ENCODE data around the gene PTPRN2. TPM values are rescaled to one million over a fixed set of nuclear protein-coding genes. Genes with fewer than 3 reads are reported as not detected.

PTPRN2 gene
- total RNA-seq, 1 donor from 2014 or later = 32.2 TPM

DNA sequence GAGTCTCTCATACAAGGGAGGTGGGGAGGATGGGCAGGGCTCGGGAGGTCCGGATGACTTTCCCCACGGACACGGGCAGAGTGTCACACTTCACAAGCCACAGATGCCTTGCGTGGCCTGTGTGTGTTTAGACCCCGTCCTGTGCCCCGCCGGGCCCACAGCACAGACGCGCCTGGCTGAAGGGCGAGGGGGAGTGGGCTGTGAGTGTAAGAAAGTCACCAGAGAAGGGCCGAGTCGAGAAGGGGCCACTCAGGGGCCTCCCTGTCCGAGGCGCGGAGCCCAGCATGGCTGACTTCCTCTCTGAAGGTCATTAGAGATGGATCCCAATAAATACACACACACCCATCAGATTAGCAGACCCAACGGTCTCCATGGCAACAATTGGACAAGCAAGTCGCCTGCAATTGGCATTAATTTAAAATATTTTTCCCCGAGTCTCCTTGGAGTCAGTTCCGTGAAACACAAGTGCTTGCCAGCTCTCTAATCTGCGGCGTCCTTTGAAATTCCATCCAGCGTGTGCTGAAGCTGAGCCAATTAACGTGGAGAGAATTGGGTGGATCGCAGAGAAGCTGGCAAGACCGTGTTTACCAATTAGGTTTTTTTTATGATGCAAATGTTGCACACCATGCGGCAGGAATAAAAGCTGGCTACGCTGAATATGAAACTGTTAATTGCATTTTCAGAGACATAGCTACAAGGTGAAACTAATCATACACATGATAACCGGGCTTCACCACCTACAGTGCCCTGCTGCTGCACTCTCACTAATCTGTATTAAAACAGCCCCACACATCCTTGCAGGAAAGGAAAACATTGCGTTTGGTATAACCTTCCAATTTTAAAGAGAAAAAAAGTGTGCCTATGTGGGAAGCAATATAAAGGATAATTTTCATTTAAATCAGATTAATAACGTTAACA, 571.2 kb downstream of the PTPRN2 start:
- no peaks in the 10 kb centered on the region for H3K36me3 Mint-ChIP-seq (ENCODE audit: low read depth)
- H3K27me3 Mint-ChIP-seq (ENCODE audit: low read depth) = no peaks in the 10 kb centered on the region
- H3K4me1 Mint-ChIP-seq = peaks cover 4% of the 10 kb centered on the region
- no peak overlapping the region for H3K27ac Mint-ChIP-seq (ENCODE audit: unreplicated experiment)
- H3K9me3 Mint-ChIP-seq = no peaks in the 10 kb centered on the region
- DNase-seq (ENCODE audit: low read depth, low spot score) = no peak
- TF ChIP-seq, protein P1, sequence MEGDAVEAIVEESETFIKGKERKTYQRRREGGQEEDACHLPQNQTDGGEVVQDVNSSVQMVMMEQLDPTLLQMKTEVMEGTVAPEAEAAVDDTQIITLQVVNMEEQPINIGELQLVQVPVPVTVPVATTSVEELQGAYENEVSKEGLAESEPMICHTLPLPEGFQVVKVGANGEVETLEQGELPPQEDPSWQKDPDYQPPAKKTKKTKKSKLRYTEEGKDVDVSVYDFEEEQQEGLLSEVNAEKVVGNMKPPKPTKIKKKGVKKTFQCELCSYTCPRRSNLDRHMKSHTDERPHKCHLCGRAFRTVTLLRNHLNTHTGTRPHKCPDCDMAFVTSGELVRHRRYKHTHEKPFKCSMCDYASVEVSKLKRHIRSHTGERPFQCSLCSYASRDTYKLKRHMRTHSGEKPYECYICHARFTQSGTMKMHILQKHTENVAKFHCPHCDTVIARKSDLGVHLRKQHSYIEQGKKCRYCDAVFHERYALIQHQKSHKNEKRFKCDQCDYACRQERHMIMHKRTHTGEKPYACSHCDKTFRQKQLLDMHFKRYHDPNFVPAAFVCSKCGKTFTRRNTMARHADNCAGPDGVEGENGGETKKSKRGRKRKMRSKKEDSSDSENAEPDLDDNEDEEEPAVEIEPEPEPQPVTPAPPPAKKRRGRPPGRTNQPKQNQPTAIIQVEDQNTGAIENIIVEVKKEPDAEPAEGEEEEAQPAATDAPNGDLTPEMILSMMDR (conservative IDR thresholded peaks at IDR 0.05) = no peak
- H3K4me3 Mint-ChIP-seq = no peak overlapping the region

DNA sequence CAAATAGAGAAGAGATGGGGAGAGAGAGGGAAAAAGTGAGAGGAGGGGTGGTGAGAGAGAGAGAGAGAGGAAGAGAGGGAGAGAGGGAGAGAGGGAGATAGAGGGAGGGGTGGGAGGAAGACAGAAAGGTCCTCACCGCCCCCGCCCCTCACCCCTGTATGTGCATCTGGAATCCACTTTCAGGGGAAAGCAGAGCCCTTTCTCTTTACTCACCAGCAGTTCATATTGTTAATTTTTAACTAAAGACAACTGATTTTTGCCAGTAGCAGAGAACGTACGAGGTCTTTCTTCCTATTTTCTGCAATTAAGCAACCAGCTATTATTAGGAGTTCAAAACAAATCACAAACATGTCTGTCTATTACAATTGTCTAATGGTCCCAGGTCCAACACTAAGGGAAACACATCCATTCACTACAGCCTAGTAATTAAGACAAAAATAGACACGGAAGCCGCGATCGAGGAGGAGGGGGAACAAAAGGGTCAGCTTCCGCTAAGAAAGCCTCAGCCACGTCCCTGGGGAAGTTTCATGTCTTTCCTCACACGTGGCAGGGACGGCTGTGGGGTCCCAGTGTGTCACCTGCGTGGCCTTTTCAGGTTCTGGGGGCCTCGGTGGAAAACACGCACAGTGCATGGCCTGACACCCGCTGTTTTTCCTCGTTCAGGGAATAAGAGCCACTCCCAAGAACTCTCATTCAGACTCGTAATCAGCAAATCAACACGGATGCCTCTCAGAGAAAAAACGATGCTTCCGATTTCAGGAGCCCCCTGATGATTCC, 572.0 kb downstream of the PTPRN2 start:
- Mint-ChIP-seq H3K27ac (ENCODE audit: unreplicated experiment) (no peak overlapping the region), H3K27me3 (ENCODE audit: low read depth) (no peaks in the 10 kb centered on the region), H3K9me3 (no peaks in the 10 kb centered on the region), H3K36me3 (ENCODE audit: low read depth) (no peaks in the 10 kb centered on the region), H3K4me3 (no peak overlapping the region), H3K4me1 (peaks cover 11% of the 10 kb centered on the region)
- TF ChIP-seq, protein P1 (conservative IDR thresholded peaks at IDR 0.05) = no peak
- DNase-seq (ENCODE audit: low read depth, low spot score) = no peak

DNA sequence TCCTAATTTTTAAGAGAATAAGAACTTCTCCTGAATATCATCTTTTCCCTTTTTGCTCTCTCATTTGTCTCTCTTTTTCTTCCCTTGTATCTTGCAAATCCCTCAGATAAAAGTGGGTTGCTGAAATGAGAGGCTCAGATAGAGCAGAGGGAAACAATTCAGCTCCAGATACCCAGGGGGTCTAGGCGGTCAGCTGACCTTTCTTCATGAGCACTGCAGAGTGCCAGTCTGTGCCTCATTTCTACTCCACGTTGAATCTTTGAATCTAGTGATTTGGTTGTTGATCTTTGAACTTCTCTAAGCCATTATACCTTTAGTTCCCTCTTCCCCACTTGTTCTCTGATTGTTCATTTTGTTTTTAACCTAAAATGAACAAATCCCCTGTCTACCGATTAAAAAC, 572.6 kb downstream of the PTPRN2 start:
- H3K27ac Mint-ChIP-seq (ENCODE audit: unreplicated experiment) = no peak overlapping the region
- TF ChIP-seq, protein P1 (conservative IDR thresholded peaks at IDR 0.05) = no peak
- DNase-seq (ENCODE audit: low read depth, low spot score) = no peak
- H3K4me1 Mint-ChIP-seq = peaks cover 11% of the 10 kb centered on the region
- no peak overlapping the region for H3K4me3 Mint-ChIP-seq
- no peaks in the 10 kb centered on the region for H3K36me3 Mint-ChIP-seq (ENCODE audit: low read depth)
- no peaks in the 10 kb centered on the region for H3K9me3 Mint-ChIP-seq
- H3K27me3 Mint-ChIP-seq (ENCODE audit: low read depth) = no peaks in the 10 kb centered on the region

DNA sequence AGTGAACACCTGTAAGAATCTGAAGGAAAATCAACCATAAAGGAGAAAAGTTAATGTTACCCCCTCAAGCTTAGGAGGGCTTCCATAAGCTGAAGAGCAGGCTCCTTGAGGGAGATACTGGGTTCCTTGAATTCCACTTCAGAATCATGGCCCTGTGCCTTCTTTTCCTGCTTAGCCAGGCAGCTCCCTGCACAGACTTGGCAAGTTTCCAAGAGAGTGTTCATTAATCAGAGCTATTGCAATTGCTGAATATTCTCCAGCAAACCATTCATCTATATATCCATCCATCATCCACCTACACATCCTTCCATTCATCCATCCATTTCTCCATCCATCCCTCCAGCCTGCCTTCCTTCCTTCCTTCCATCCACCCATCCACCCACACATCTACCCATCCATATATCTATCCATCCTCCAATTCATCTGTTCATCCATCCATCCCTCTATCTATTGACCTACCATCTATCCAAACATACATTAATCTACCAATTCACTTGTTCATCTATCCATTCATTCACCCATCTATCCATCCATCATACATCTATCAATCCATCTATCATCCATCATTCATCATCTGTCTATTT, 574.4 kb downstream of the PTPRN2 start:
- Mint-ChIP-seq H3K9me3 (no peaks in the 10 kb centered on the region), H3K4me1 (peaks cover 26% of the 10 kb centered on the region), H3K4me3 (no peak overlapping the region), H3K36me3 (ENCODE audit: low read depth) (no peaks in the 10 kb centered on the region), H3K27ac (ENCODE audit: unreplicated experiment) (no peak overlapping the region), H3K27me3 (ENCODE audit: low read depth) (no peaks in the 10 kb centered on the region)
- DNase-seq (ENCODE audit: low read depth, low spot score) = no peak
- TF ChIP-seq, protein P1 (conservative IDR thresholded peaks at IDR 0.05) = no peak

DNA sequence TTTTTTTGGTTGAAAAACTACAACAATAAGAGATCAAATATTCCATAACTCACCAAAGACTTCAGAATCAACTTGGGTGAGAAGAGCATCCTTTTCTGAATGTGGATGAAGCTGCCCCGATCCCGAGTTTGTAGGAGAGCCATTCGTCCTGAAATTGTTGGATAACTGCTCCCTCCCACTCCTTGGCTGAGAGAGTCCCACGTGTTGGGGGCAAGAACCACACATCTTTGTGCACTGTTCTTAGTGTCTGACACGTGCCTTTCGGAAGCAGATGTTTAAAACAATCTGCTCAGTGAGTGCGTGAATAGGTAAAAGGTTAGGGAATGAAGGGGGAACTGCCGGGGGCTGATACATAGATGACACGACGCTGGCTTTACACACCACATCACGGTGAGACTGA, 575.7 kb downstream of the PTPRN2 start:
- TF ChIP-seq, protein P1 (conservative IDR thresholded peaks at IDR 0.05) = no peak
- DNase-seq (ENCODE audit: low read depth, low spot score) = no peak
- Mint-ChIP-seq H3K27me3 (ENCODE audit: low read depth) (no peaks in the 10 kb centered on the region), H3K27ac (ENCODE audit: unreplicated experiment) (no peak overlapping the region), H3K36me3 (ENCODE audit: low read depth) (no peaks in the 10 kb centered on the region), H3K9me3 (no peaks in the 10 kb centered on the region), H3K4me1 (peaks cover 32% of the 10 kb centered on the region), H3K4me3 (no peak overlapping the region)
